OCI-LY7 (cell line): Measurements from ENCODE around the gene TXNDC2. TPM values are rescaled to one million over a fixed set of nuclear protein-coding genes. Genes with fewer than 3 reads are reported as not detected.

ENCODE experiments used
- BruUV-seq: library from RNA; stranded (reverse); fragments of 400-500 nt; replicated peaks from 2 replicates; lab custom pipeline; 2021; lab: Mats Ljungman, UMichigan
- CTCF ChIA-PET: fragments of 300-600 bp; sonication (Branson Sonifier 250); formaldehyde crosslinking; loops from one replicate; lab custom pipeline; 2022; ENCODE audit warnings: antibody characterized with exemption; ENCODE audit not compliant: unreplicated experiment; lab: Charles Lee
- POLR2A ChIA-PET: fragments of 300-600 bp; sonication (Branson Sonifier 250); formaldehyde crosslinking; loops from one replicate; lab custom pipeline; 2022; ENCODE audit warnings: antibody characterized with exemption; lab: Charles Lee
- DNase-seq: peaks from one replicate; pipeline ENCODE4 v3.0.0-alpha.2; 2015; ENCODE audit warnings: low spot score
- H2AFZ ChIP-seq: fragments of 200-600 bp; sonication (generic), shearing (Covaris generic); 2 replicates; pipeline ENCODE4 v1.6.1; 2014; ENCODE audit warnings: mild to moderate bottlenecking, antibody characterized with exemption, low read length, moderate library complexity
- H3K27ac ChIP-seq: fragments of 200-600 bp; sonication (generic); 2 replicates; pipeline ENCODE4 v1.5.1; 2014; ENCODE audit warnings: mixed run types, low read depth, mild to moderate bottlenecking, moderate library complexity, low read length, inconsistent platforms; ENCODE audit not compliant: poor library complexity, severe bottlenecking
- H3K36me3 ChIP-seq: fragments of 200-600 bp; sonication (generic); 2 replicates; pipeline ENCODE4 v1.6.1; 2014; ENCODE audit warnings: mild to moderate bottlenecking, antibody characterized with exemption, low read length, moderate library complexity, mixed read lengths; ENCODE audit not compliant: insufficient read depth
- H3K4me1 ChIP-seq: fragments of 200-600 bp; sonication (generic); 2 replicates; pipeline ENCODE4 v1.5.1; 2014; ENCODE audit warnings: mild to moderate bottlenecking, low read length; ENCODE audit not compliant: insufficient read depth, poor library complexity, severe bottlenecking
- H3K4me2 ChIP-seq: fragments of 200-600 bp; sonication (generic); 2 replicates; pipeline ENCODE4 v1.6.1; 2014; ENCODE audit warnings: mild to moderate bottlenecking, low read length
- H3K4me3 ChIP-seq: fragments of 200-600 bp; sonication (generic); 2 replicates; pipeline ENCODE4 v1.5.1; 2014; ENCODE audit warnings: mild to moderate bottlenecking, low read depth, low read length; ENCODE audit not compliant: poor library complexity, severe bottlenecking
- H3K79me2 ChIP-seq: fragments of 200-600 bp; sonication (generic); 2 replicates; pipeline ENCODE4 v1.6.1; 2016; ENCODE audit warnings: low read depth, mild to moderate bottlenecking, low read length, moderate library complexity, mixed read lengths; ENCODE audit not compliant: insufficient read depth
- H3K9me2 ChIP-seq: fragments of 200-600 bp; sonication (generic); 2 replicates; pipeline ENCODE4 v1.6.1; 2016; ENCODE audit warnings: mild to moderate bottlenecking, low read length, mixed read lengths; ENCODE audit not compliant: insufficient read depth
- H3K9me3 ChIP-seq: fragments of 200-600 bp; sonication (generic); 2 replicates; pipeline ENCODE4 v1.6.1; 2014; ENCODE audit warnings: mild to moderate bottlenecking, mixed run types, low read length, mixed read lengths
- H4K20me1 ChIP-seq: fragments of 200-600 bp; sonication (generic); 2 replicates; pipeline ENCODE4 v1.6.1; 2014; ENCODE audit warnings: mild to moderate bottlenecking, antibody characterized with exemption, low read length, moderate library complexity, mixed read lengths; ENCODE audit not compliant: insufficient read depth
- CTCF ChIP-seq: fragments of 200-600 bp; sonication (generic); conservative IDR thresholded peaks from 2 replicates; pipeline ENCODE4 v1.5.1; 2014; ENCODE audit warnings: mild to moderate bottlenecking, antibody characterized with exemption, low read length, moderate library complexity, mixed read lengths
- EZH2phosphoT487 ChIP-seq: fragments of 200-600 bp; sonication (generic); IDR thresholded peaks from 2 replicates; pipeline ENCODE4 v1.6.1; 2018; ENCODE audit warnings: low read depth, borderline replicate concordance, mild to moderate bottlenecking, mixed run types, antibody characterized with exemption, low read length, moderate library complexity, mixed read lengths
- intact Hi-C: fragments of 100-400 bp; cut with micrococcal nuclease; formaldehyde crosslinking; loops from one replicate; pipeline ENCODE4 v1.10.0; 2022; ENCODE audit not compliant: unreplicated experiment
- total RNA-seq, 2 experiments: library from RNA; depleted of rRNA in 1 of 2; stranded (reverse); fragments of >200 nt in 1 of 2; shearing (Covaris generic) in 1 of 2; gene quantifications; 2 replicates each; pipeline ENCODE4 v1.2.3, GENCODE V29; 2014 to 2022

TXNDC2 gene
- total RNA-seq, 2 experiments from 2014 or later: not detected

GRCh38 chr18:9848170-9848879 is 37.4 kb upstream of the TXNDC2 start:
- Histone ChIP-seq H2AFZ (no peak overlapping the region), H3K9me3 (no peaks in the 10 kb centered on the region), H3K79me2 (no peaks in the 10 kb centered on the region), H3K4me3 (no peak overlapping the region), H4K20me1 (no peaks in the 10 kb centered on the region), H3K9me2 (no peaks in the 10 kb centered on the region), H3K36me3 (no peaks in the 10 kb centered on the region), H3K4me1 (no peaks in the 10 kb centered on the region), H3K4me2 (no peak overlapping the region), H3K27ac (no peak overlapping the region)
- TF ChIP-seq EZH2phosphoT487: no peak
- TF ChIP-seq CTCF: no peak
- intact Hi-C loops: no loop called here
- CTCF ChIA-PET: no interaction called here
- DNase-seq: no peak
- POLR2A ChIA-PET: interaction anchor here (0.6 kb wide), 1 partner anchor 20 kb away, joined by 3 read pairs; no protein-coding TSS in a partner anchor
- BruUV-seq: no TSS peak

GRCh38 chr18:9849407-9850283 is 36.1 kb upstream of the TXNDC2 start:
- no TSS peak for BruUV-seq
- intact Hi-C loops: no loop called here
- no peak for DNase-seq
- Histone ChIP-seq H4K20me1 (no peaks in the 10 kb centered on the region), H3K9me2 (no peaks in the 10 kb centered on the region), H3K9me3 (no peaks in the 10 kb centered on the region), H2AFZ (no peak overlapping the region), H3K4me3 (no peak overlapping the region), H3K4me2 (no peak overlapping the region), H3K27ac (no peak overlapping the region), H3K79me2 (no peaks in the 10 kb centered on the region), H3K36me3 (no peaks in the 10 kb centered on the region), H3K4me1 (no peaks in the 10 kb centered on the region)
- ChIA-PET CTCF (no interaction called here), POLR2A (interaction anchor here (0.9 kb wide), 1 partner anchor 47 kb away, joined by 4 read pairs; no protein-coding TSS in a partner anchor)
- no peak for TF ChIP-seq EZH2phosphoT487
- no peak for TF ChIP-seq CTCF
